ENCODE measurements around the gene PWWP2B.

GRCh38 chr10:132411561-132412253 lies 14.7 kb downstream of the PWWP2B start:
- TF ChIP-seq YBX1 (IDR thresholded peaks at IDR 0.05) (no peak), GABPA (IDR thresholded peaks at IDR 0.05; ENCODE audit: low read depth) (no peak), POLR2AphosphoS5 (IDR thresholded peaks at IDR 0.05; ENCODE audit: low read length) (no peak), CREB1 (IDR thresholded peaks at IDR 0.05; ENCODE audit: low read depth) (no peak), EZH2 (IDR thresholded peaks at IDR 0.05; ENCODE audit: borderline replicate concordance, control insufficient read depth, low read depth, low read length) (no peak), ATF3 (IDR thresholded peaks at IDR 0.05; ENCODE audit: borderline replicate concordance, extremely low read depth, low read depth, low read length) (no peak), CTCF (IDR thresholded peaks at IDR 0.05 in 2 of 3, conservative IDR thresholded peaks at IDR 0.05 in 1 of 3; ENCODE audit: control insufficient read depth in 2 of 3, extremely low read depth in 1 of 3, insufficient read depth in 1 of 3, low read depth in 3 of 3, low read length in 3 of 3) (no peak), ZBTB33 (IDR thresholded peaks at IDR 0.05) (no peak), SIN3A (IDR thresholded peaks at IDR 0.05; ENCODE audit: low read depth, low read length) (no peak), NR2F1 (conservative IDR thresholded peaks at IDR 0.05) (no peak), ETV6 (conservative IDR thresholded peaks at IDR 0.05 in 1 of 2, IDR thresholded peaks at IDR 0.05 in 1 of 2; ENCODE audit: borderline replicate concordance in 1 of 2, low read depth in 1 of 2) (no peak), IKZF1 (conservative IDR thresholded peaks at IDR 0.05) (no peak), ZSCAN29 (IDR thresholded peaks at IDR 0.05) (no peak), SMC3 (IDR thresholded peaks at IDR 0.05; ENCODE audit: borderline replicate concordance, low read length) (no peak)
